MM.1S (cell line): ENCODE data around the gene DSE.

ENCODE experiments used
- DNase-seq: peaks from one replicate; pipeline ENCODE4 v3.0.0-alpha.2; 2015
- H2AFZ ChIP-seq: fragments of 300-600 bp; sonication (generic); 2 replicates; pipeline ENCODE4 v1.6.0; 2016; ENCODE audit warnings: antibody characterized with exemption, low read length
- H3F3A ChIP-seq: fragments of 300-600 bp; sonication (generic); 2 replicates; pipeline ENCODE4 v1.6.1; 2016; ENCODE audit warnings: mild to moderate bottlenecking, antibody characterized with exemption, low read length, moderate library complexity, mixed read lengths; ENCODE audit not compliant: insufficient read depth
- H3K27ac ChIP-seq: fragments of 300-600 bp; sonication (generic); 2 replicates; pipeline ENCODE4 v1.5.1; 2016; ENCODE audit warnings: mild to moderate bottlenecking, low read length
- H3K27me3 ChIP-seq: fragments of 300-600 bp; sonication (generic); replicated peaks from 2 replicates; pipeline ENCODE4 v1.6.0; 2016; ENCODE audit warnings: low read length; ENCODE audit not compliant: insufficient read depth
- H3K36me3 ChIP-seq: fragments of 300-600 bp; sonication (generic); replicated peaks from 2 replicates; pipeline ENCODE4 v1.6.1; 2016; ENCODE audit warnings: mild to moderate bottlenecking, low read length, mixed read lengths; ENCODE audit not compliant: insufficient read depth
- H3K4me1 ChIP-seq: fragments of 300-600 bp; sonication (generic); 2 replicates; pipeline ENCODE4 v1.6.1; 2016; ENCODE audit warnings: low read length, mixed read lengths
- H3K4me2 ChIP-seq: fragments of 300-600 bp; sonication (generic); 2 replicates; pipeline ENCODE4 v1.6.0; 2016; ENCODE audit warnings: low read depth, low read length
- H3K4me3 ChIP-seq: fragments of 300-600 bp; sonication (generic); 2 replicates; pipeline ENCODE4 v1.5.1; 2016; ENCODE audit warnings: low read length, mixed read lengths
- H3K79me2 ChIP-seq: fragments of 300-600 bp; sonication (generic); 2 replicates; pipeline ENCODE4 v1.6.1; 2016; ENCODE audit warnings: mixed run types, low read length, mixed read lengths
- H3K9ac ChIP-seq: fragments of 300-600 bp; sonication (generic); 2 replicates; pipeline ENCODE4 v1.6.1; 2016; ENCODE audit warnings: low read length, mixed read lengths
- H3K9me2 ChIP-seq: fragments of 300-600 bp; sonication (generic); replicated peaks from 2 replicates; pipeline ENCODE4 v1.6.1; 2016; ENCODE audit warnings: mild to moderate bottlenecking, low read length, mixed read lengths; ENCODE audit not compliant: insufficient read depth
- H3K9me3 ChIP-seq: fragments of 300-600 bp; sonication (generic); replicated peaks from 2 replicates; pipeline ENCODE4 v1.6.1; 2016; ENCODE audit warnings: mild to moderate bottlenecking, low read length, mixed read lengths; ENCODE audit not compliant: insufficient read depth
- H4K20me1 ChIP-seq: fragments of 300-600 bp; sonication (generic); 2 replicates; pipeline ENCODE4 v1.6.1; 2016; ENCODE audit warnings: mild to moderate bottlenecking, low read length, moderate library complexity, mixed read lengths; ENCODE audit not compliant: insufficient read depth
- CTCF ChIP-seq: fragments of 300-600 bp; sonication (generic); IDR thresholded peaks from 2 replicates; pipeline ENCODE4 v1.5.1; 2016; ENCODE audit warnings: antibody characterized with exemption, low read length, mixed read lengths
- EZH2 ChIP-seq: fragments of 300-600 bp; sonication (generic); optimal IDR thresholded peaks from 2 replicates; pipeline ENCODE3; 2017; ENCODE audit warnings: low read depth, mild to moderate bottlenecking, antibody characterized with exemption, low read length, mixed read lengths
- EZH2phosphoT487 ChIP-seq: fragments of 300-600 bp; sonication (generic); IDR thresholded peaks from 2 replicates; pipeline ENCODE4 v1.6.1; 2018; ENCODE audit warnings: antibody characterized with exemption, low read length

The DSE gene

GRCh38 chr6:116326181-116326671 lies 44.5 kb upstream of the DSE start:
- Histone ChIP-seq H3K27ac (no peak overlapping the region), H3K79me2 (no peaks in the 10 kb centered on the region), H3K4me3 (no peak overlapping the region), H3F3A (no peaks in the 10 kb centered on the region), H4K20me1 (no peaks in the 10 kb centered on the region), H3K9me2 (no peaks in the 10 kb centered on the region), H2AFZ (no peak overlapping the region), H3K27me3 (no peaks in the 10 kb centered on the region), H3K4me2 (no peak overlapping the region), H3K4me1 (no peaks in the 10 kb centered on the region), H3K9ac (no peak overlapping the region), H3K36me3 (no peaks in the 10 kb centered on the region), H3K9me3 (no peaks in the 10 kb centered on the region)
- no peak for DNase-seq
- TF ChIP-seq EZH2: no peak
- TF ChIP-seq CTCF: no peak
- no peak for TF ChIP-seq EZH2phosphoT487

GRCh38 chr6:116326996-116327395 lies 43.8 kb upstream of the DSE start:
- no peak overlapping the region for H3K9ac ChIP-seq

GRCh38 chr6:116327803-116328527 lies 42.8 kb upstream of the DSE start:
- DNase-seq: no peak
- TF ChIP-seq CTCF (no peak), EZH2 (no peak), EZH2phosphoT487 (no peak)
- Histone ChIP-seq H3K9me2 (no peaks in the 10 kb centered on the region), H2AFZ (no peak overlapping the region), H3K4me1 (no peaks in the 10 kb centered on the region), H3K27me3 (no peaks in the 10 kb centered on the region), H3K79me2 (no peaks in the 10 kb centered on the region), H3K36me3 (no peaks in the 10 kb centered on the region), H3F3A (no peaks in the 10 kb centered on the region), H3K9ac (no peak overlapping the region), H4K20me1 (no peaks in the 10 kb centered on the region), H3K9me3 (no peaks in the 10 kb centered on the region), H3K27ac (no peak overlapping the region), H3K4me2 (no peak overlapping the region), H3K4me3 (no peak overlapping the region)

More at GRCh38 chr6:116326996-116327395, 43.8 kb upstream of the DSE start:
- TF ChIP-seq EZH2phosphoT487 (no peak), CTCF (no peak), EZH2 (no peak)
- Histone ChIP-seq H3F3A (no peaks in the 10 kb centered on the region), H3K9me3 (no peaks in the 10 kb centered on the region), H3K4me1 (no peaks in the 10 kb centered on the region), H3K4me2 (no peak overlapping the region), H3K9me2 (no peaks in the 10 kb centered on the region), H3K27ac (no peak overlapping the region), H3K79me2 (no peaks in the 10 kb centered on the region), H3K4me3 (no peak overlapping the region), H3K36me3 (no peaks in the 10 kb centered on the region), H4K20me1 (no peaks in the 10 kb centered on the region), H3K27me3 (no peaks in the 10 kb centered on the region), H2AFZ (no peak overlapping the region)
- DNase-seq: no peak
